Stimulated activated CD4-positive, alpha-beta T cell treated with anti-CD3 and anti-CD28 coated beads, Interleukin-15, amount 100 ng/mL, for 24 hours (primary cell): ENCODE data around the gene TTC4.
A peak's percentile ranks its signal among the peaks of the same experiment; 100 is the strongest.

ENCODE experiments used
- DNase-seq: peaks from one replicate; pipeline ENCODE4 v3.0.0-alpha.2; 2020

Gene TTC4

DNA sequence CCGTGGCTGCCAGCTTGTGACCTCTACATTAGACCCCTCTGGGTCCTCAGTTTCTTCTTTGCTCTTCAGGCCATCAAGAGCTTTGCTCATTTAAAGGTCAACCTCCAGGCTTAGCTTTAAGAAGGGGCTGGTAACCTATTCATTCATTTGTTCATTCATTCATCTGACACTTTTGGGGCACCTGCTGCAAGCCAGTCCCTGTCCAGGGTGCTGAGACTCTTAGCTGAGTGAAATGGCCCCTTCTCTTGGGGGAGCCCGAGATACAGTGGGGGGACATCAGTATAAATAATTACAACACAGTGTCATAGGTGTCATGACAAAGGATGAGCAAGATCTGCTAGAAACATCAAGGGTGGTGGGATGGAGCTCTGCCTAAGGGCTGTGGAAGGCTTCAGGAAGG lies 10.5 kb upstream of the TTC4 start:
- no peak for DNase-seq

DNA sequence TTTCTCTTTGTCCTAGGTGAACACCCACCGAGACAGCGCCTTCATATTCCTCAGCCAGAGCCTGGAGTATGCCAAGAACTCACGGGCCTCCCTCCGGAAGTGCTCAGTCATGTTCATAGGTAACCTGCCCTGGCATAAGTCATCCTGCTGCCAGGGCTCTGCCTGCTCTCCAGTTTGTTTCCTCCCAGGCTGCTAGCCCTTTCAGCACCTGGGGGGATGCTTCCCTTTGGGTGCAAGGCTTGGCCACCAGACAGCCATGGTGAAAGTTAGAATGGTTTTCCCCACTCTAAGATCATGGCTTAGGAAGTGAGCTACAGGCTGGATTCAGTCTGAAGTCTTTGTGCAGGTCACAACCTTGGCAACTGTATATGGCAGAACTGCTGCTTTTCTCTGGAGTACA lies 9.2 kb upstream of the TTC4 start:
- no peak for DNase-seq

DNA sequence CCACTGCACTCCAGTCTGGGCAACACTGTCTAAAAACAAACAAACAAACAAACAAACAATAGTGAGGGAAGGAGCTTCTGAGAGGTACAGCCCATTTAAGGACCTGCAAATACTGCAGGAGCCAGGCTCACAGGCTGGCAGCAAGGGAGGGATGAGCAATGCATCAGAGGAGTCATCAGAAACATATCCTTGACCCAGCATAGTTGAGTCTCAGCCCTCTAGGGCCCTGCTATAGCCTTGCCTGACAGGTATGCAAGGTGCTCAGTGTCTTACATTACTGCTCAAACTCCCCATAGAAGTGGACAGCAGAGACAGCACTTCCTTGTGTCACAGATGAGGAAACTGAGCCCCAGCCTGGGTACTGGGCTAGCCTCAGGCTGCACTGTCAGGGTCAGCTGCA lies 7.3 kb upstream of the TTC4 start:
- no peak for DNase-seq

DNA sequence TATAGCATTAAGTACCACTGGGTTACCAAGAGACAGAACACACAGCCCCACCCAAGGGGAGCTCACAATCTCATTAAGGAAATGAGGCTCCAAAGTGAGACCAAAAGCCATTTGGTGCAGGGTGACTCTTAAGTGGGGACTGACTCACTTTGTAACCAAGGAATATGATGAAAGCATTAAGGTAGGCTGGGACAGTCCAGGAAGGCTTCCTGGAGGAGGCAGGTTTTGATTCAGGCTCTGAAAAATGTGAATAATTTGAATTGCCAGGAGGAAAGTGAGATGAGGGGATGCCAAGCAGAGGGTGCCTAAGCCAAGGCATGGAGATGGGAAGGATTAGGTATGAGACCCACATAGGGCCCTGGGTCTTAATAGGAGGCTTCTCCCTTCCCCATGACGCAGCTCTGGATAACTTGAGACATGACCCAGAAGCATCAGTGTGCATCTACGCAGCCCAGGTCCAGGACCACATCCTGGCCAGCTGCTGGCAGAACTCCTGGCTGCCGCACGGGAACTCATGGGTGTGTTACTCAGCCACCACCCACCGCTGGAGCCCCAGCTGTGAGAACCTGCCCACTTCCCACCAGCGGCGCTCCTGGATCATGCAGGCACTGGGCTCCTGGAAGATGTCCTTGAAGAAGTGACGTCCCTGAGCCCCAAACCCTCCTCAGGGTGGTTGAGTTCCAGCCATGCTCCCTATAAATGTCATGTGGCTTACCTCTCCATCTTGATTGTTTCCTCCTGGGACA lies 5.9 kb upstream of the TTC4 start:
- no peak for DNase-seq

DNA sequence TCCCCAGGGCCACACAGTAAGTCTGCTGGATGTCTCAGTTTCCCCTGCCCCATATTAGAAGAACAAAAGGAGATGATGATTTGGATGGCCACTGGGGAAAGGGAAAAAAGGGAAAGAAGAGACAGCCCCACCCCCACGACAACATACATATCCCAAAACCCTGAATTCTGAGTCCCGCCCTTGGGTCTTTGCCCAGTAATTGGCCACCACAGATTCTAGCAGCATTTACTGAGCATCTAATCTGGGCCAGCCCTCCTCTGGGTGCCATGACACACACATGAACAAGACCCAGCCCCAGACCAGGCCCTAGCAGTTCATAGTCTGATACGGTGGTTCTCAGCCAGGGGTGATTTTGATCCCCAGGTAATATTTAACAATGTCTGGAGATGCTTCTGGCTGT lies 5.2 kb upstream of the TTC4 start:
- DNase-seq, result no peak

DNA sequence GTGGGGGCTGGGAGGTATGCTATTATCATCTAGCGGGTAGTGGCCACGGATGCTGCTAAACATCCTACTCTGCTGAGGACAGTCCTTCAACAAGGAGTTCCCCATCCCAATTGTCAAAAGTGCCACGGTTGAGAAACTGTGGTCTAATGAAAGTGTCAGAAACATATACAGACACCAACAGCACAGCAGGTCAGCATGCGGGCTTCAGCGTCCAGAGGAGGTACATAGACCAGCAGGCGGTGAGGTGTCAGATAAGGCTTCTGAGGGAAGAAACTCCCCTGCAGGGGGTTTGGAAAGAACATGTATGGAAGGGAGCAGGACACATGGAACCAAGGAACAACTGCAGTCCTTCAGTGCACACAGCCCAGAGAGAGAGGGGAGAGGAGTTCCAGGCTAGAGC lies 4.8 kb upstream of the TTC4 start:
- no peak for DNase-seq

DNA sequence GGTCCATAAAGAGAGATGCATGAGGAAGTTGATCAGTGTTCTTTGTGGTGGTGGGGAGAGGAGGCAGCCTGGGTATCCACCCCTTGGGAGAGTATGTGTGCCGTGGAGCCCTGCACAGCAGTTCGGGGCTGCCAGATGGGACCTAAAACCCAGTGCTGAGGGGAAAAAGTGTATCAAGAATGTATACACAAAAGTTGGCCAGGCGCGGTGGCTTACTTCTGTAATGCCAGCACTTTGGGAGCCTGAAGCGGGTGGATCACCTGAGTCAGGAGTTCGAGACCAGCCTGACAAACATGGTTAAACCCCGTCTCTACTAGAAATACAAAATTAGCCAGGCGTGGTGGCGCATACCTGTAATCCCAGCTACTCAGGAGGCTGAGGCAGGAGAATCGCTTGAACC lies 4.1 kb upstream of the TTC4 start:
- no peak for DNase-seq

DNA sequence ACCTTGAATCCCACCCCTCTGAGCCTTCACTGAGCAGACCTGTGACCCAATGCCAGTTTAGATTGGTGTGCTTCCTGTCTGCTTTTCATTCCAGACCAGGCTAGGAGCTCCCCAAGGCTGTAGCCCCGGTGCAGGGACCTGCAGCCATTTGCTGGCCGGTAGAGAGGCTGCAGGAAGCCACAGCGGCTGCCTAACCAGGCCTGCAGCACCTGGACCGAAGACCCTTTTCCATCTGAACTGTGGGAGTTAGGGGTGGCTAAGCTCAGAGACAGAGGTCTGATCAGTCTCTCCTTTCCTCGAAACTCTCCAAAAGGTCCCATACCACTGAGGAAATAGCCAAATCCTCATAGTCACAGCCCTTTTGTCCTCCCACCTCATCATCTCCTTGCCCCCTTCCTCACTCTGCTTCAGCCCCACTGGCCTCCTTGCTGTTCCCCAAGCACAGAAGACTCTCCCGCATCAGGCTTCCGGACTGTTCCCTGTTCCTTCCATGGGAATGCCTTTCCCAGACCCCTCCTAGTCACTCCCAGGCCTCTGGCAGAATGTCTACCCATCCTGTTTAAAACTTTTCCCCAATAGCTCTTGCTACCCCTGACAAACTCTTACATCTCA lies 674 bp upstream of the TTC4 start:
- DNase-seq, result no peak

DNA sequence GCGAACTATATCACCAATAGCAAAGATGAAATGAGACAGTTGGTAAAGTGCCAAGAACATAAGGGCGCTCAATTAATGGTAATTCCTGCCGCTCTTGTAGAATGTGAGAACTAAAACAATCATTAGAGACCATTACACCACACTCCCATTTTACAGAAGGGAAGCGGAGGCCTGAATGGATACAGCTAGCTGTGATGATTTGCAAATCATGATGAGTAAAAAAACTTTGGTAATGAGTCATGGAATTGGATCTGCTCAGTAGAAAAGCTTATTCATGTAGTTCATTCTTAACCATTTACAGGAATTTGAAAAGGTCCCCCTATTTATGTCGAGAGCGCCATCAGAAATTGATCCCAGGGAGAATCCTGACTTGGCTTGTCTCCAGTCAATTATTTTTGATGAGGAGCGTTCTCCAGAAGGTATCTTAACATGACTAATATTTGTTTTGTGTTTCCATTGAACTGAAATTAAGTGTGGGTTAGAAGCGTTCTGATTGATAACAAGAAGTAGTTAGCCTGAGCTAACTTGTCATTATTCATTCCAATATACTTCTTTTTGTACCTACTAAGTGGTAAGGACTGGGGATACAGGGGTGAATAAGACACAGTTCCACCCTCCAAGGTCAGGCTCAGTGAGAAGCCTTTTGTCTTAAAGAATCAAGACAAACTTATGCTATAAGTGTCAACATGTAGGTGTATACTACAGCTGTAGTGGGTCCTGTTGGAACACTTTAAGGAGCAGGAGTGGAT lies 812 bp downstream of the TTC4 start:
- peak; percentile 36 for DNase-seq

DNA sequence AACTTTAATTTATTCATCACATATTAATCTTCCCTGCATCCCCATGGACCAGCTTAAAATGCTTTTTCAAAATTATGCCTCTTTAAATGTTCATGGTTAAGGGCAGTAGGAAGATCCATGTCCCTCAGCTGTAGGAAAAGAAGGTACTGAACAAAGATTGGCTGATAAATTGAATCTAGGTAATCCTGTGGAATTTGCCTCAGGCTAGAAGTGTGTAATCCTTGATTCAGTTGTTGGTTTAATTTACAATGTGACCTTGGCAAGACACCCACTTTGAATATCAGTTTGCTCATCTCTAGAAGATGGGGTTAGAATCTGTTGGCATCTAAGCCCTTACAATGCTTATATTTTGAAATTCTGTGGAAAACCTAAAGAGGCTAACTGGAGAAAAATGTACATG lies 6.1 kb downstream of the TTC4 start:
- DNase-seq, result no peak

DNA sequence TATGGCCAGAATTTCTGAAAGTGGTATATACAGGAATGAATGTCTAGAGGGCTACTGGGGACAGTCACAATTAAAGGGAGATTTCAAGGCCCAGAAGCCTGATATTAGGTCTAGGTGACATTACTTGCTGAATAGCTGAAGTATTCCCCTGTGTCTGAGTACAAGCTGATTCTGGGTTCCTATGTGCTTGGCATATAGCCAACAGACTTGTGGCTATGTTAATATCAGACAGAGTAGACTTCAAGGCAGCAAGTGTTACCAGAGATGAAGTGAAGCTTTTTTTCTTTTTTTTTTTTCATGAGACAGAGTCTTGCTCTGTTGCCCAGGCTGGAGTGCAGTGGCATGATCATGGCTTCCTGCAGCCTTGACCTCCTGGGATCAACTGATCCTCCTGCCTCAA lies 8.3 kb downstream of the TTC4 start:
- no peak for DNase-seq

DNA sequence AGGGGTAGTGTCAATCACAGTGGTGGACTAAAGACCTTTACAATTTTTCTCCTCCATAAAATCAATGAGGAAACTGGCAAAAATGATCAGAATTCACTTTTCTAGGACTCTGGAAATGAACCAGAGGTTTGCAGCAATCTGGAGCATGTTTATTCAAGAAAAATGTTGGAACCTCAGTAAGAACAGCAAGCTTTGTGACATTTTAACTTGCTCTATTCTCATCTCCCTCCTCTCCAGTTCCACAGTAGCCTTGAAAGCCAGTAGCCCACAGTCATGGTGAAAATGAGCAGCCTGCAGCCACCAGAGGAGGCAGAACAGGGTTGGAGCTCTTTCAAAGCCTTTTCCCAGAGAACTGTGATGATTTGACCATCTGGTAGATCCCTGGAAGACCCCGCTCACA lies 9.1 kb downstream of the TTC4 start:
- DNase-seq, result no peak

DNA sequence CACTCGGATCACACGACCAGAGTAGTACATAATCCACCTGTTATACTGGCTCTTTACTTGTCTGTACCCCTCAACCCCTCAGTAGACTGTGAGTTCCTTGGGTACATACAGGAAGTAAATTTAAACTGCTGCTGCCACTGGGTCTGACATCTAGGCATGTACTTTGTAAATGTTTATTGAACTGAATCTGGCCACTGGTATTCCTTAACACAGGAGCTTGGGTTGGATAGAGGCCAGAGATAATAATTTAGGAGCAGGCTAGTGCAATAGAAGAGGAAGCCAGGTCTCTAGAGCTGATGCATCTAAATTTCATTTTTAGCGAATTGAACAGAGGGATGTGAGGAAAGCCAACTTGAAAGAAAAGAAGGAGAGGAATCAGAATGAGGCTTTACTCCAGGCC lies 12.4 kb downstream of the TTC4 start:
- no peak for DNase-seq

DNA sequence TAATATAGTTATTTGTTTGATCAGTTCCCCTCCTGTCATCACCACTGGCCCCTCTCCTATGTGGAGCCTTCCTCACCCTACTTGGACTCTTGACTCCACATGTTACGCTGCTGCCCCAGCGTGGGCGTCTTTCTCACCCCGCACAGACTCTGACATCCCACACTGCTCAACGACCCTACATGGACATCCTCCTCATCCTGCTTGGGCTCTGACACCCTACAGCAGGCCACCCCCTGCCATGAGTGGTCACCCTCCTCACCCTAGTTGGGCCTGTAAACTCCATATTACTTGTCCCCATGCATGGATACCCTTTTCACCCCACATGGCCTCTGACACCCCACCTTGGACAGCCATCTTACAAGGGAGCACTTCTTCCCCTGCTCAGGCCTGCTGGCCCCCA lies 21.0 kb downstream of the TTC4 start:
- DNase-seq, result no peak

DNA sequence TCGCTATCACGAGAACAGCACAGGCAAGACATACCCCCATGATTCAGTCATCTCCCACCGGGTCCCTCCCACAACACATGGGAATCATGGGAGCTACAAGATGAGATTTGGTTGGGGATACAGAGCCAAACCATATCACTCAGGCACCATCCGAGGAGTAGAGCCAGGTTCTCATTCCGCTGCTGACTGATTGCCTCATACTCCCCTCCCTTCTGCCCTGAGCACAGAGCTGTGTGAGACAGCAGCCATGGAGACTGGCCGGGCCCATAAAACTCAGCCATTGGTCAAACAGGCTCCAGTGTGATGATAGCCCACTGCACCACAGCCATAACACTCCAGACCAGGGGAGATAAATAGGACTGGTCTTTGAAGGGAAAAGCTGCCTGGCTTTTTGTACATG lies 22.6 kb downstream of the TTC4 start:
- no peak for DNase-seq

DNA sequence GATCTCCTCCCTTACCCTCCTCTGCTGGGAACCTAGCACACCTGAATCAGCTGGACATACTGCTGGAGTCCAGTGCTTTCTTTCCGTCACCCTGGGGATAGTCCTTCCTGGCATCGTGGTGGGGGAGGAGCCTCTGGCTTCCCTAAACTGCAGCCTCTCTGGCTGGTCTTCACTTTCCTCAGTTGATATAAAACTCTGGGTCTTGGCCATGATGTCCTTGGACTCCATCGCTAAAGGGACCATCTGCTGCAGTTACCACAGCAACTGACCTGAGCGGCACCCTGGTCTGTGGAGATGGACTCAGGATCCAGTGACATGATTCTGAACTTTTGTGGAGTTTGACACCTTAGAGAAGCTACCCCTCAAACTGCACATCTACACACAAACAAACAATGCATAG lies 25.9 kb downstream of the TTC4 start:
- DNase-seq, result no peak

DNA sequence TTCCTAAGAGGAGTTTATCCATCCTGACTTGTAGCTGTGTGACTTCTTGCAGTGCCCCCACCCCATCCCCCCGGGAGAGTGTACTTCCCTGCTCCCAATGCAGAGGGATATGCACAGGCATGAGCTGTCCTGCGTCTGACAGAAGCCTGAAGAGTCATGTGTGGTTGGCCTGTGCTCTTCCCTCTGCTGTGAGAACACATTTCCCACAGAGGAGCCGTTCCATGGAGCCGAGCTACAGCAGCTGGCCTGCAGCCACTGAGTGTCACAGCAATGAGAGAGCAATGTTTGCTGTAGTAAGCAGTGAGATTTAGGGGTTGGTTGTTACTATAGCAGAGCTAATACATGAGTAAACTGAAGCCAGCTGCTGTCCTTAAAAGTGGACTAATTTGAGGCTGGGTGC lies 26.6 kb downstream of the TTC4 start:
- DNase-seq, result no peak

DNA sequence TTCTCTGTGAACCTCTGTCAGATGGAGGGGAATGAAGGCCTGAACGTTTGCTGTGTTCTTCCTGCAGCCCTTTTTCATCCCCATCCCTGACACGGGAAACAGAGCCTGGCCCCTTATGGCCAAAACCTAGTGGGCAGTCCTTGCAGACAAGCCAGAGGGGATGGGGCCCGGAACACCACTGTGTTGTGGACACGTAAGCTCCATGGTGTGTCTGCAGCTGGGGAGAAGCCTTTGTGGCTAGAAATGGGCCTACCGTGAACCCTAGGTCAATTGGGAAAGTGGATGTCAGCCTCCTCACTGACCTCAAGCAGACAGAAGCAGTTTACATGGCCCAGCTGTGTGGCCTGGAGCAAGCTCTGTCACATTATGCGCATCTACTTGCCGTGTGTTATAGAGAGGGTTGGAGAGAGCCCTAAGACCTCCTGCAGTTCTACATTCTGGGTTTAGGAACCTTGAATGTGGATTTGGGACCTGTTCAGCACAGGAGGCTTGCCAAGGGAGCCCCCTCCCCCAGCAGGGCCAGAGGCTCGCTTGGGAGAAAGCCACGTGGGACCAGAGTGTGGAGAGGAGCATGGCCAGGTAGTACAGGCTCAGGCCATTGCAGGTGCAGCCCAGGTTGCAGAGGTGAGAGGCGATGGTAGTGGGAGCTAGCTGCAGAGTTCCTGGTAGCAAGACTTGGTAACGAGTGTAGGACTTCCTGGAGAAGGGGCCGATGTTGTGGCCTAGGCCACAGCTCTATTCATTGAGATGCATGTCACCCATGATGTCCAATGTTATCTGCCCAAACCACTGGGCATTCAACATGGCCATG lies 28.0 kb downstream of the TTC4 start:
- no peak for DNase-seq

DNA sequence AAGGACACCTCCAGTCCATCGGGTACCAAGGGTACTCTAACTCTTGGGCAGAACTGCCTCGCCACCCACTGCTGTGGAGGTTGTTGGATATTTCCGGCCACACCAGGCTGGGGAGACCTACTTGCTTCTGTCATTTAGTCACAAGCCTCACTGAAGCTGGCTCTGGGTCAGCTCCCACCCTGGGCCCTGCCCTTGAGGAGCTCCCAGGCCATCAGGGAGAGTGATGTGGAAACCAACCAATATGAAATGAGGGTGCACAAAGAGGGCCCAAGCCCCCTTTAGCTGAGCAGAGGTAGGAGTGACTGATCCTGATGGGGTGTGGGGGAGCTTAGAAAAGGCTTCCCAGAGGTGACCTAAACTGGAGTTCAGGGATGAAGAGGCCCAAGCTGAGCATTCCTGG lies 29.0 kb downstream of the TTC4 start:
- no peak for DNase-seq

DNA sequence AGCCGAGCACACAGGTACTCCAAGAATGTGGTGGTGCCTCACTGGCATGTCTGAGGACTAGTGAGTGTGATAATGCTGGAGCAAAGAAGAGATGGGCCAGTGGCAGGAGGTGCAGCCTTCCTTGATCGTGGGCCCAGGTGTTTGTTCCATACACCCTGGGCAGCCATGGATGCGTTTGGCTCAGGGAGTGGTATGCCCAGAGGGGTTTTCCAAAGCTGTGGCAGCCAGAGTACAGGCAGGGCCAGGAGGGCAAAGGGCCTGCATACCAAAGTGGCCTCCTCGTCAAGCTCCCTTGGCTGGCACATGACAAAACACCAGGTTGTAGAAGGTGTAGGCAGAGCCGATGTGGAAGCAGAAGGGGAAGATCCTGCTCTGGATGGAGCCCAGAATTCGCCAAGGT lies 29.6 kb downstream of the TTC4 start:
- no peak for DNase-seq

DNA sequence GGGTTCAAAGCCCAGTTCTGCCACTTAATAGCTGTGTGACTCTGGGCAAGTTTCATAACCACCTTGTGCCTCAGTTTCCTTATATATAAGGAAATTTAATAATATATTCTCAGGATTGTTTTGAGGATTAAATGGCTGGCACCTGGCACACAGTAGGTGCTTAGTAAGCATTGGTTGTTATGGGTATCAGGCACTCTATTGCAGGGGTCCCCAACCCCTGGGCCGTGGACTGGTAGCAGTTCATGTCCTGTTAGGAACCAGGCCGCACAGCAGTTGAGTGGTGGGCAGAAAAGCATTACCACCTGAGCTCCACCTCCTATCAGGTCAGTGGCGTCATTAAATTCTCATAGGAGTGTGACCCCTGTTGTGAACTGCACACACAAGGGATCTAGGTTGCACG lies 30.2 kb downstream of the TTC4 start:
- DNase-seq, result no peak

DNA sequence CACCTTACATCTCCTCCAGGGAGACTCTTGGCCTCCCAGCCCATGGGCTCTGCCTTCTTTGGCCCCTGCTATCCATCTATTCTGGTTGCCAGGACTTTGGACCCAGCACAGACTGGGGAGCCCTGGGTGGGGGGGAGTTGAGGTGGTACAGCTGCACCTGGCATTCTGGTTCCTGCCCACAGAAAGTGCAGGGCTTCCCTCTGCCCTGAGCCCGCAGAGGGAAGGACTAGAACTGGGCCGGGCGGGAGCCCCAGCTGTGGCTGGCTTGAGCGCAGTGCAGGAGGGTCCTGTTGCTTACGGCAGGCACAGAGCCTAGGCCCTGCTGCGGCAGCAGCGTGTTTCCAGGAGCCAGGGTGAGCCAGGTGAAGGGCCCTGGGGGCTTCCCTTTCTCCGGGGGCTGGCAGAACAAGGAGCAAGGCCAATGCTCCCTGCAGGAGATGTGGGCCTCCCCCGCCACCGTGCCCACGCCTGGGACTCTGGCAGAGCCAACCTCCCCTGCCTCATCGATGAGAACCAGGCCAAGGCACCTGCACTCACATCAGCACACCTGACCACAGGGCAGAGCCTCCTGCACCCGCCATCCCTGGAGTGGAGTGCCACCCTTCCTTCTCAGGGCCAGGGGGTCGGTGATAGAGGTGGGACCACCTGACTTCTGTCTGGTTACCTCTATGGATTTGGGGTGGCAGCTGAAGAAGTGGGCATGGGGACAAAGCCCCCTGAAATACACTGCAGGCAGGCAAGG lies 32.6 kb downstream of the TTC4 start:
- no peak for DNase-seq

DNA sequence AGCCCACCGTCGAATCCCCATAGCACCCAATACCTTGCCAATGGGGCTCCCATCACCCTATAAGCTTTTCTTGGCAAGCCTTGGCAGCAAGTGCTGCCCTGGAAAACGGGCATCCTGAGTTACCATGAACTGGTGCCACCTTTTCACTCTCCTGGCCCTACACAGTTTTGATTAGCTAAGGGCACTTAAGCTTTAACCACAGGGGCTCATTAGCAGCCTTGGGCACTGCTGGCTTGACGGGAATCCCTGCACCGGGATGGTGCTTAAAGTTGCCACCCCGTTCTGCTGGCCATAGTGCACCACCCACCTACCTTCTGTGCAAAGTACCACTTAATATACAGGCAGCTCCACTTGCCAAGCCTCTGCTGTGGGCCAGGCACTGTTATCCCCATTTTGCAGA lies 34.9 kb downstream of the TTC4 start:
- no peak for DNase-seq
